ENCODE results near the gene PMEL.
"Not testable (repeated sequence)": the region's sequence is repeated elsewhere in the genome, so short reads cannot be mapped to it uniquely, and the experiment has no call there.

Gene PMEL

DNA sequence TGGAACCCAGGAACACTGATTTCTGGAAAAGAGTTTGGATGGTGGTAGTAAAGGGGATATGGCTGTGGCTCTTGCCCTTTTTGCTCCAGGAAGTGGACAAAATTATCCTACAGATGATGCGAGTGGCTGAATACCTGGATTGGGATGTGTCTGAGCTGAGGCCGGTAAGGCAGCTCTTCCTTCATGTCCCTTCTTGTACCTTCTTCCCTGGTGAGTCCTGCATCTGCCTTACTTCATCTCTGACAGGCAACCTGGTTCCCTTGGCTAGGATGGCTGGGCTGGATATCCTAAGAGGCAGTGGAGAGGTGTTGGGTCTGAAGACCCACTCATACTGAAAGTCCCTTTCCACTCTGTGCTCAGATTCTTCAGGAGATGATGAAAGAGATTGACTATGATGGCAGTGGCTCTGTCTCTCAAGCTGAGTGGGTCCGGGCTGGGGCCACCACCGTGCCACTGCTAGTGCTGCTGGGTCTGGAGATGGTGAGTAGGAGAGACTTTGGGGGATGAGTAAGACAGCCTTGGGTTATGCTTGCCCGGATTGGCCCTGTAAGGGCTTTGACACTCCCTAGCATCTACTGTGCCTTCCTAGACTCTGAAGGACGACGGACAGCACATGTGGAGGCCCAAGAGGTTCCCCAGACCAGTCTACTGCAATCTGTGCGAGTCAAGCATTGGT, 26.9 kb downstream of the PMEL start:
- no peak for DNase-seq

DNA sequence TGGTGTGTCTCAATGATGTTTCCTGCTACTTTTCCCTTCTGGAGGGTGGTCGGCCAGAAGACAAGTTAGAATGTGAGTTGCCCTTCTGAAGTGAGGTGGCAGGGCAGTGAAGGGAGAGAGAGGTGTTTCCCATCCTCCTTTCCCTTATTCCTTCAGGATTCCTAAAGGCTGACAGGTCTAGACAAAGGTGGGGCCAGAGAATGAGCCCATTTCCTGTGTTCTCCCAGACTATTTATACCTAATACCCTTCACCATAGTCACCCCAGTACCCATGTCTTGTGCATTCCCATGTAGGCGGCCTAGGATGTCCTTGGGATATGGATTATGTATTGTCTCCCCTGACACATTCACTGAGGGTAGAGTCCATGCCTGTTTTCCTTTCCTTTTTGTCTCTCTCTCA, 27.9 kb downstream of the PMEL start:
- no peak for DNase-seq

DNA sequence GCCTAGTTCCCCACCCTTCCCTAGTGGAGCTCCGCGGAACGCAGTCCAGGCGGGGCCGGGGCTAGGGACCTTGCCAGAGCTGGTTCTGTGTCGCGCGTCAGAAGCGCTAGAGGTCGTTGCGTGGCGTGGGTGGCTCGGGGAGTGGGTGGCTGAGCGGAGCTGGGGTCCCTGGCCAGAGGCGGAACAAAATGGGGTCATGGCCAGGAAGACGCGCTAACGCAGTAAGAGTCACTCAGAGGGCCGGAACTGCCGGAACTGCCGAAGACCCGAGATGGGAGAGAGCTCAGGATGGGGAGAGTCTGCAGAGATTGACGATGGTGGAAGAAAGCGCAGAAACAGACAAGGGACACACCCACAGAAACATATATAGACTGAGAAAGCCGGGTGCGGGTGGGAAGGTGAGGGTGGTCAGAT, 30.1 kb downstream of the PMEL start:
- DNase-seq = no peak

DNA sequence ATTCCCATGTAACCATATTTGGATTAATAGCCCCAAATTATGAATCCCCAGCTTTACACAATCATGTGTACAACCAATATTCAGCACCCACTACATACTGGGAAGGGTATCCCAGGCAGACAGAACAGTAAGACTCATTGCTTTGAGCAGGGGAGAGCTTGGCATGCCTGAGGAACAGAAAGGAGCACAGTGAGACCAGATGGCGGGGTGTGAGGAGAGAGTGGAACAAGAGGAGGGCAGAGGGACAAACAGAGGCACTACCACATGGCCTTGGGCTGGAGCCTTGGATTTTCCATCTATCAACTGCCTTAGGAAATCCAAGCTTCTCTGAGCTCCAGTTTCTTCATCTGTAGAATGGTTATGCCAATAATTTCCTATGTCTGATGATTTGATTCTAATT, 31.1 kb downstream of the PMEL start:
- no peak for DNase-seq

DNA sequence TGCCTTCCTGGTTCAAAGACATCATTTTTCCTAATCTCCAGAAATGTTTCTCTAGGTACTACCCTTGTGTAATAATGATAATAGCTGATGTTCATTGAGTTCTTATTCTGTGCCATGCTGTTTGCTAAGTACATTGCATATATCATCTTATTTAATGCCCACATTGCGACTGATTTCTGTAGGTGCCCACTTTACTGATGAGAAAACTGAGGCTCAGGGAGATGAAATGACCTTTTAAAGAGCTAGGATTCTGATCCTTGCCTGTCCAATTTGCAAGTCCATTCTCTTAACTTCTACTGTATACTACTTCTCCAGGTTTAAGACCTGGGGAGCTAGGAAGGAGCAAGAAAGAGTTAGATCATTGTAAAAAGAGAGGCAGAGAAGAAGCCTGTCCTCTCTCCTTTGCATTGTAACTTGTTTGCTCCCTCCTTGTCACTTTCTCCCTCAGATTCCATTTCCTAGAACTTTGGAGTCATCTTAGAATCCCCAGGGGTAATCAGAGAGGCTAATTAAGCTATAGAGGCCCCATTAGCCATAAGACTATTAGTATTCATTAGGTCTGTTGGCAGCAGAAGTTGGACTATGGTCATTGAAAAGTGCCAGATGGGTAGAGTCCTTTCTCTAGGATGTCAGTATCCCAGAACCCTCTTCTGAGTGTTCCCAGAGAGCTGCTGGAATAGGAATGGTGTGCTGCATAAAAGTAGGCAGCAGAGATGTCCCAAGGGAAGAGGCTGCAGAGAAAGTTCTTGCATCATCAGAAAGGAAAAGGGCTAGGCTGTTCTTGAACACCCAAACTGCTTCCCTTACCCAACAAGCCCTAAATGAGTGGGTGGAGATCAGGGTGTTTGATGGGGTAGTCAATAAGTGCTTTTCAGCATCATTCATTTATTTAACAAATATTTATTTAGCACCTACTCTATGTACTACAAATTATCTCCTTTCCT, 31.8 kb downstream of the PMEL start:
- DNase-seq = no peak

DNA sequence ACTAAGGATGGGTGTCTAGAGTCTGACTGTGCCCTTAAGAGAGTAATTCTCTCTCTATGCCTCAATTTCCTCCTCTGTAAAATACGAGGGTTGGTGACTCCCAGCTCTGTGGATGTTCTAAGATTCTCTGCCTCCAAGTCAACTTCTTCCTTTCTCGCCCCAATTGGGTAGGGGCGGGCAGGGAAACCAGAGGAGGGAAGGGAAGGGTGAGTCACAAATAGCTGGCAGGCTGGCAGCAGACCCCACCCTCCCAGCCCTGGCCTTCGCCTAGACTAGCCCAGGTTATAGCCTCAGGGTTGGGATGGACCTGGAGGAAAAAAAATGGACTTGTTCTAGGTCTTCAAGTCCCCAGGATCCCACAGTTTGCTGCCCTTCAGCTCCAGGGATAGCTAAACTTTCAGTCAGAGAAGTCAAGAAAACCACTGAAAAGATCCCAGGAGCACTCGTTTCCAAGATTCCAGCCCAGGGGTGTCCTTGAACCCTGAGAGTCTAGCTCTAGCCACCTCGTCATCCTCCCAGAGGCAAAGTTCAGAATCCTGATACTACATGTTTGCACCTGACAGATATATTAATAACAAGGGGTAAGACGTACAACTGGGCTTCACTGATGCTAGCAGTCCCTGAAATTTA, 32.6 kb downstream of the PMEL start:
- DNase-seq = no peak

DNA sequence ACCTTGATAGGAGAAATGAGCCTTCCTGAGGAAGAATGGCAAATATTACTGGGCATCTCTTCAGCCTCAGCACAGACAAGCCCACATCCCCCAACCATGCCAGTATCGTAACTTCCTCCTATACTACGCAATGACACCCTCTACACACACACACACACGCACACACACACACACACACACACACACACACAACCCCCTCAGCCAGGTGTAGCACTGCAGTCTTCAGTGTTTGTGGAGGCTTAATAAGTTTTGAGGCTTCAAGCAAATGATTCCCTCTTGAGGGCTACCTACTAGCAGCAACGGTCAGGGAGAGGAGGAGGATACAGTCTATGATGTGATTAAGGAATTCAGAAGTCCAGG, 33.3 kb downstream of the PMEL start:
- DNase-seq = peak; percentile 42

DNA sequence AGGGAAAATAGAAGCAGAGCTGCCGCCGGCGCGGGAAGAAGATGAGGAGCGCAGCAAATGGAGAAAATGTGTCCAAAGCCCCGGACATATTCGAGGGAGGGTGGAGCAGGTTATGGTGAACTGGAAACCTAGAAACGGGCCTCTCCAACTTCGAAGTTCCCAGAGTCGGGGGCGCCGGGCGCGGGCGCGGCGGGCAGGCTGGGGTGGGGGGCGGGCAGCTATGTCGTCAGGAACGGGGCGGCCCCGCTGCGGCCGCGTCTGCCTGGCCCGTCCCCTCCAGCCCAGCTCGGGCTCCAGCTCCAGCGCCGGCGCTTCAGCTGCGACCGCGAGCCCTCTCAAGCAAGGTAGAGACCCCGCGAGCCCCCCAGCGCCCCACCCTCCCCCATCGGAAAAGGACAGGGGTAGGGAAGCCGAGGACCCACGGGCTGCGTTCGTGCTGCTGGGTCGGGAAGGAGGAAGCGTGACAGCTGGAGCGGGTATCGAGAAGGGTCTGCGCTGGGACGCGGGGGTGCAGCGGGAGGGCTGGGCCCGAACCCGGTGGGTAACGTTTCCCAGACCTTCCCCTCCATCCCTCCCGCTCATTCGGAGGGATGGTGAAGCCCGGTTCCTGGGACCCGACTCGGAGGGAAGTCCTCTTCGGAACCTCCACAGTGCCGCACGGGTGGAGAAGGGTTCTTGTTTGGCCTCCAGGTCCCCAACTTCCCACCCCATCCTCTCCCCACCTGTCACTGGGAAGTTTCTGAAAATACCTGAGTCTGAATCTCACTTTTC, 33.9 kb downstream of the PMEL start:
- peak; percentile 49 for DNase-seq

DNA sequence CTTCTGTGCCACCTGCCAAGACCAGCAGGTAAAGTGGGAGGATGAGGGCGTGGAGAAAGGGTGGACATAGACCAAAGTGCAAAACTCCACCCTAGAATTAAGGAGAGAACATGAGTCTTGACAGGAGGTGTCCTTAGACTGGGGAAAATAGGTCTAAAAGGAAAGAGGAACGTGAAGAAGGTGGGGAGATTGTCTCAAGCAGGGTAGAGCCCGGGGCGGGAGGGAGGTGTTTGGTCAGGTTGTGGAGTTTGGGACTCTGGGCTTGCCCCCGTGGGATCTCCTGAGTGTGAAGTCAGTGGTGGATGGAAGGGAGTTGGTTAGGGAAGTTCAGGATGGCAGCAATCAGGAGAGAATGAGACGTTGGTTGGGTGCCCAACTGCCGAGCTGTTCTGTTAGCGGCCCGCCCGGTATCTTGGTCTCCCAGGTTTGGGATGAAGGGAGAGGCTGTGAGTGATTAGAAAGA, 34.5 kb downstream of the PMEL start:
- DNase-seq = peak; percentile 49

DNA sequence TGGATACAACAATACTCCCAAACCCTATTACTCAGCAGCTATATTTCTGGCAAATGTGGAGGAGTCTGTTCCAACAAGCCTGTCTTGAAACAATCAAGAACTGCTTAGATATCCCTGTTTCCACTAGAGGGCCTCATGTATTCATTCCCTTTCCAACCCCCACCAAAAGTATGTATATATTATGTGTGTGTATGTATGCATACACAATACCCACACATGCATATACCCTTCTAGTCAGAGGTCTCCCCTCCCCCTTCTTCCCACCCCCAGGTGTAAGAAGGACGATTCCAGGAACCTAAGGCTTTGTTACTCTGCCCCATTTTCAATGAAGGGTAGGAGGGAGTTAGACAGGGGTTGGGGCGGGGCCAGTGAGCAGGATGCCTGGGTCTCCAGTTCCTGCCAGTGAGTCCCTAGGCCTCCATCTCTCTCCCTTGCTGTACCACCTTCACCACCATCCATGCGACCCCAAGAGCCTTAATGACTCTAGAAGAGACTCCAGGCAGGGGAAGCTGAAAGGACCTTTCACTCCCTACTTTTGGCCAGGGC, 35.0 kb downstream of the PMEL start, which contains the start of gene DGKA:
DGKA (plus strand) TSS at position 392 of the 546 bp plus-strand sequence. CDS start 5,342 bp downstream, outside the sequence.
- peak; percentile 81 for DNase-seq

DNA sequence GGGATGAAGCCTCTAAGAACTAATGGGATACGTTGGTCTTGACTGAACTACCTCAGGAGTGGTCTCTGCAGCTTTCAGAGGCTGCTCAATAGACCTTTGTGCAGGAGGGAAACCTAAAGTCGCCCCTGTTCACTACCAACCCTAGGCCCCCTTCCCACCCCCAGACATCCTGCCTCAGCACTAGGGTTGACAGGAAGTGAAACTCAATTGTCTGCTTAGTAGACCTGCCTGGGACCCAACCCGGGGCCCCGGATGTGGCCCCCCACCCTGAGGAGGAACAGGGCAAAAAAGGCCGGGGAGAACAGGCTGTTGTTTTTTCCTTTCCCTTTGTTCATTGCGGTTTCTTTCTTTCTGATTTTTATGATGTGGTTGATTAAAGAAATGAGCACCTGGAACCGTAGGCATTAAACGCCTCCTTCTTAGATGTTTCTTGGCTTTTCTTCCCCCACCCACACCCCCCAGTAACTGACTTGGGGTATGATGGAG, 36.5 kb downstream of the PMEL start:
- DNase-seq = no peak

DNA sequence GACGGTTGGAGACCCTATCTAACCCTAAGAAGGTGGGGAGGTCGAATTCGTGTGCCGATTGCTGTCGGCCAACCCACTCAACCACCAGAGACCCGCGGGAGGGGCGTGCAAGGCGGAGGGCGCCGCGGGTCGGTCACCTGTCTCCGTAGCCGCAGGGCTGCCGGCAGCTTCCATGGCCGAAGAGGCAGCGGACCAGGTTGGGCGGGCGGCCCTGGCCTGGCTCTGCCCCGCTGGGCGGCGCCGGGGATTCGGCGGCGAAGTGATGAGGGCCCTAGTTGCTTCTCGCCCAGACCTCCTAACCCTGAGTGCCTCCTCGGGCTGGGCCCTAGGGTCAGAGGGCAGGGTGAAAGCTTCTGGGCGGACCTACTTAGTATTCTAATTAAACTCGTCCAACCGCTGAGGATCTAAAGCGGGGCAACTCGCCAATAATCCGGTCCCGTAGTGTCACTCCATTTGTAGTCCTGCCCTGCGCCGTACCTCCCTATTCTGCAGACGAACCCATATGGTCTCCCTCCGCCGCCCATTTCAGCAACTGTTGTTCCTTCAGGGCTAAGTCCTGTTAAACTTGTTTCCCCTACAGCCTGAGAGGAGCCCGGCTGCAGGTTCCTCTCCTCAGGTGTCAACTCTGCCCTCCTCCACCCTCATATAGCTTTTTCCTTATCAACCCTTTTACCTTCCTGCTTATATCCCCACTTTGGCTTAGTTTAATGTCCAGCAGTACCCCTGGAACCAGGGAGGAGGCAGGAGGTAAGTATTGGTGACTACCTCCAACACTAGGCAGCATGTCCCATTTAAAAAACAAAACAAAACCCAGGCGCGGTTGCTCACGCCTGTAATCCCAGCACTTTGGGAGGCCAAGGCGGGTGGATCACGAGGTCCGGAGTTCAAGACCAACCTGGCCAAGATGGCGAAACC, 38.0 kb downstream of the PMEL start, which contains the start of gene PYM1:
PYM1 (minus strand) TSS at position 307 of the 915 bp plus-strand sequence; CDS start at position 174, 133 bp downstream.
- peak; percentile 89 for DNase-seq

DNA sequence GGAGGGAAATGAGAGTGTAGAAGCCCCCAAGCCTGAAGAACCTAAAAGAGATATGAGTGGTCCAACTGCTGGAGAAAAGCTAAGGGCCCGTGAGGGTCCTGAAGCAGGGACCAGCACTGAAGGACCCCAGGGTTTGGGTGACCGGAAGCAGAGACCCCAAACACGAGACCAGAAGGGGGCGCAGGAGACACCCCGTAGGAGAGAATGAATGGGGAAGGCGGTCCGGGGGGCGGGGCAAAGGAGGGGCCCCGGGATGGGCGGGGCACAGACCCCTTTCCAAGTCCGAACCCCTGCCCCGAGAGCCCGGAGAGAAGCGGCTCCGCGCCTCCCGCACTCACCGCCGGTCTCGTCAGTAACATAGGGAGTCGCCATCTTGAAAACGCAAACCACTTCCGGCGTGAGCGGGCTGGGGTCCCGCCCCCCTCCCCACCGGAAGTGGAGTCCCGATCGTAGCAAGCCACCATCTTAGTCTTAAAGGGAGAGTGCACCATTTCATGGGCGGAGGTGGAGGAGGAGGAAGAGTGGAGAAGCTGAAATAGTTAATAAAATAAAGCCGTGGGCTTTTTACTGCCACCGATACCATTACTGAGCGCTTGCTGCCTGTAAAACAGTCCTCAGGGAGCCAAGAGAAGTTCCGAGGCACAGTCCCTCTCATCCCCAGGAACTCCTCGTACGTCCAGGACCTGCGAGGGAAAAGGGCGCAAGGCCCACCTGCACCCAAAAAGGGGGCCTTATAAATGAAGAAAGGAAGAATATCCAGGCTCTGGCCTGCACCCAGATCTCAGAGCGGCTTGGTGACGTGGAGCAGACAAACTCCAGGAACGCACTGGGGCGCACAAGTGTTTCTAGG, 38.9 kb downstream of the PMEL start:
- DNase-seq = peak; percentile 97

DNA sequence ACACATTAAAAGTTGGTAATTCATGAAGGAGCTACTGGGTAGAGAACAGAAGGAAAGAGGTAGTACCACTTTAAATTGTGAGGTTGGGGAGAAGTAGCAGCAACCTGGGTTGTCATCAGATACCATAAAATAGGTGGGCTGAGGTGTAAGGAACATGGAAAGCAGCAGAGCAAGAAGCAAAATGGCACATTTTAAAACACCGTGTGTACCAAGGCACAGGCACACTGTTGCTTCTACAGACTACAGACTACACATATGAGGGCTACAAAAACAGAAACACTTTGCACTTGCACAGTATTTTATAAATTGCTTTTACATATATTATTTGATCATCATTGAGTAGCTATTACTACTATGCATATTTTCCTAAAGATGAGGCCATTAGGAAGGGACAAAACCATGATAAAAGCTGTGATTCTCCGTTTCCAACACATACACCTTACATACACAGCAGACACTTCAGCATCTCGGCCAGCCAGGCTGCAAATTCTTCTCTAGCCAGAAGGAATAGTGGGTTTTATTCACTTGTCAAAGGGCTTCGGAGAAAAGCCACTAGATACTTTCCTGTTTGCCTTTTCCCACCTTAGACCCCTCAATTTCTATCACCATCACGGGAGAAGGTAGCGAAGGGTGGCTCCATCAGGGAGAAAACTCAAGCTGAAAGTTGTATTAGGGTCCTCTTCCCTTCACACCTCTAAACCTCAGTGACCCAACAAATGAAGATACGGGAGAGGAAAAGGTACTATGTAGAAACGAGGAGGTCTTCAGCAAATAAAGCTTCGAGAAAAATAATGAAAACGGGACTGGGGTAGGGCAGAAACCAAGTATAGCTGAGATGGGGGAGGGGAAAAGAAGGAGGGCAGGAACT, 39.7 kb downstream of the PMEL start:
- DNase-seq = no peak

DNA sequence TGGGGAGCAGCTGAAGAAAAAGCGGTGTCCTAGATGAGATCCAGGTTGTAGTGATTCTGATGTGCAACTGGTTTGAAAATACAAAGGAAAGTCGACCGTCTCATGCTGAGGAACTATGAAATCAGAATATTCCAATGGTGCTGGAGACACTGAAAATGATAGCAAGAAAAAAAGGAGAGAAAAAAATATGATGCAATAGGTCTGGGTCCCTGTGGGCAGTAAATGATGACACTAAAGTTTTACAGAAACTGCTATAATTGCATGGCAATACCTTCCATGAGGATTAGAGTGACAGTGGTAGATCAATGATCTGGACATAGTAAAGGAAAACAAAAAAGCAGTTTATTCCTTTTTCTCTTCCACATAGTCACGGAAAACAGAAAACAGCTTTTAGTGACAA, 40.5 kb downstream of the PMEL start:
- peak; percentile 51 for DNase-seq

DNA sequence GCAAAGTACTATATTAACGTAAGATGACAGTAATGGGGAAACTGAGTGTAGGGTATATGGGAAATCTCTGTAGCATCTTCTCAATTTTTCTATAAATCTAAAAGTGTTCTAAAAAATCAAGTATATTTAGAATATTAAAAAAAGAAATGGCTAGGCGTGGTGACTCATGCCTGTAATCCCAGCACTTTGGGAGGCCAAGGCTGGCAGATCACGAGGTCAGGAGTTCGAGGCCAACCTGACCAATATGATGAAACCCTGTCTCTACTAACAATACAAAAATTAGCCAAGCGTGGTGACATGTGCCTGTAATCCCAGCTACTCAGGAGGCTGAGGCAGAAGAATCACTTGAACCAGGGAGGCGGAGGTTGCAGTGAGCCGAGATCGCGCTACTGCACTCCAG, 42.2 kb downstream of the PMEL start:
- DNase-seq = not testable (repeated sequence)

DNA sequence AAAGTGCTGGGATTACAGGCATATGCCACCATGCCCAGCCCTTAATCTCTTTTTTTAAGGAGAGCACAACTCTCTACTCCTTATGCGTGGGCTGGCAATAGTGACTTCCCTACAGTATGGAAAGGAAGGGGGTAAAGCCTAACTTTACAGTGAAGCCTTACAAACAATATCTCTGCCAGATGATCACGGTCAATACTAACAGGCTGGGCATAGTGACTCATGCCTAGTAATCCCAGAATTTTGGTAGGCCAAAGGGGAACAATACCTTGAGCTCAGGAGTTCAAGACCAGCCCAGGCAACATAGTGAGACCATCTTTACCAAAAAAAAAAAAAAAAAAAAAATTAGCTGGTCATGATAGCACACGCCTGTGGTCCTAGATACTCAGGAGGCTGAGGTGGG, 43.7 kb downstream of the PMEL start:
- no peak for DNase-seq

DNA sequence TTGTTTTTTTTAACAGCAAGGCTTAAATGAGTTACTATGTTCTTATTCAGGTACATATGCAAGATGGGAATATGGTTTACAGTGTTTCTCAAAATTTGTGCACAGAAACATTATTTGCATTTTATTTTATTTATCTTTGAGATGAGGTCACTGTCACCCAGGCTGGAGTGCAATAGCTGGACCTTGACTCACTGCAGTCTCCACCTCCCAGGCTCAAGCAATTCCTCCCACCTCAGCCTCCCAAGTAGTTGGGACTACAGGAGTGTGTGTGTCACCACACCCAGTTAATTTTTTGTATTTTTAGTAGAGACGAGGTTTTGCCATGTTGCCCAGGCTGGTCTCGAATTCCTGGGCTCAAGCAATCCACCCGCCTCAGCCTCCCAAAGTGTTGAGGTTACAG, 46.8 kb downstream of the PMEL start:
- DNase-seq = not testable (repeated sequence)

DNA sequence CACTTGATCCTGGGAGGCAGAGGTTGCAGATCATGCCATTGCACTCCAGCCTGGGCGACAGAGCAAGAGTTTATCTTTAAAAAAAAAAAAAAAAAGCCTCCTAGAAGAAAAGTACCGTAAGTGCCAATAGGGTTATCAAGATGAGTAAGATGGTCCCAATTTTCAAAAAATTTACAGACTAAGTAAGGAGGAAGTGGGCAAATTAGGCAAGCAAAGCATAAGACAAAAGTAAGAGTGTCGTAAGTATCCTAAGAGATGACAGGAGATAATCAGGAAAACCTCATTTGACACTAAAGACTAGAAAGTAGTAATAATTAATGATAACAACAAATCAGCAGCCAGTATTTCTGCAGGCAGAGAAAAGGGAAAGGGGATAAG, 50.4 kb downstream of the PMEL start:
- DNase-seq = no peak
